Glomerular visceral epithelial cell (primary cell): ENCODE data around the gene TBC1D22B.

ENCODE experiments used
- DNase-seq: peaks from one replicate; pipeline ENCODE4 v3.0.0-alpha.2; 2016; ENCODE audit errors: extremely low spot score

TBC1D22B gene

DNA sequence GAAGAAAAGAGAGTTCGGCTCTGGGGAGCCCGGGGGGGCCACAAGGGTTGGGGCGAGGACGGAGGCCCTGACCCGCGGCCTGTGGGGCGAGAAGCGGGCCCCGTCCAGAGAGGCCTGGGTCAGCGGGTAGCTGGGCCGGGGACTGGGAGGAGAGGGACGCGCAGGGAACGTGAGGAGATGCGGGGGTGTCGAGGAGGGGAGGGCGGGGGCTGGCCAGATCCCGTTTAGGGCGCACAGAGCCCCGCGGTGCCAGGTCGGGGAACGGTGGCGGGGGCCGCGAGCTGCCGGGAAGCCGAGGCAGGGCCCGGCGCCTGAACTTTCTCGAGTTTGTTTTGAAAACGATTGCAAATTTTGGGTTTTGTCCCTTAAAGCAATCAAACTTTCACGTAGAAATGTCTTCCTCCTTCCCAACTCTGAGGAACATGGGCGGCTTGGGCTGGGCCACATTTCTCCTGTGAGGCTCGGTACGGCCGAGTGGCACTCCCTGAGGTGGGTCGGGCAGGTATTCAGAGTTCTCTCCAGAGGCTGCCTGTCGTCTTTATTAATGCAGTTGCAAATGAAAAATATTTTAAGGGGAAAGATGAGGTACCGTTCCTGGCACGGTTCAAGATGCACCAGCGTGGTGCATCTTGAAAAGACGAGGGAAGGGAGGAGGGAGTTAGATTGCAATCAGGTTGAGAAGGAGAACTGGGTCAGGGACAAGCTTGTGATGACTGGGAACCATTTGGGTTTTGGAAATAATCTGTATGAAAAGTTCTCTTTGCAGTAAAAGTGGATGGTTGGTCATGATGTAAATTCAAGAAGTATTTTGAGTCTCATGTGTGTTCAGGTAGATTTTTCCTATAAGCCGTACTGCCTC lies 97.2 kb downstream of the TBC1D22B start:
- DNase-seq, result peak; percentile 20

DNA sequence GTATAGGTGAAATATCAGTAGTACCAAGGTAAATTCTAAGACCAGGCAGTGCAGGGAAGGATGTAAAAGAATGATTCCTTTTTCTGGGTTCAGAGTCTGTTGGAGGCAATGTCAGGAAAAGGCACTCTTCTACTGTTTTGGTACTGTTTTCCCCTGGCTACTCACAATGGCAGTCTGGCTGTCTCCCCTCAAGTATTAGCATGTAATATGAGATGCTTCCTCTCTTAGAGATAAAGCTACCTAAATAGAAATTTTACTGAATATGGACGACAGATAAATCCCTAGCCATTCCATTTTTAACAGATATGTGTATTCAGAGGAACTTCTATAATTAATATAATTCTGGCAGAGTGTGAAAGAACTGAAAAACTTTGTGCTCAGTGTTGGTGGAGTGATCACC lies 99.7 kb downstream of the TBC1D22B start:
- DNase-seq, result no peak

DNA sequence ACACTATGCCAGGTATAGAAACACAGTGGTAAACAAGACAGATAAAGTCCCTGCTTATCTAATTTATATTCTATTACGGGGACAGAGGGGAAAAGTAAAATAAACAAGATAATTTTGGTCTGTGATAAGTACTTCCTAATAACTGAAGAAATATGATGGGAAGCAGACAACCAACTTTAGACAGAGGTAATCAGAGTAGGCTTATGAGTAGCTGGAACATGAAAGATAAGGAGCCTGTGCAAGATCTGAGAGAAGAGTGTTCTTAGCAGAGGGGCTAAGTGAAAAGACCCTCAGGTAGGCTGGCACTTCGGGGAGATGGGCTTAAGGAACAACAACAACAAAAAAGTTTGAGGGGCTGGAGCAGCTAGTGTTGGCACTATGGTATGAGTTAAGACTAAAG lies 100.3 kb downstream of the TBC1D22B start:
- no peak for DNase-seq

DNA sequence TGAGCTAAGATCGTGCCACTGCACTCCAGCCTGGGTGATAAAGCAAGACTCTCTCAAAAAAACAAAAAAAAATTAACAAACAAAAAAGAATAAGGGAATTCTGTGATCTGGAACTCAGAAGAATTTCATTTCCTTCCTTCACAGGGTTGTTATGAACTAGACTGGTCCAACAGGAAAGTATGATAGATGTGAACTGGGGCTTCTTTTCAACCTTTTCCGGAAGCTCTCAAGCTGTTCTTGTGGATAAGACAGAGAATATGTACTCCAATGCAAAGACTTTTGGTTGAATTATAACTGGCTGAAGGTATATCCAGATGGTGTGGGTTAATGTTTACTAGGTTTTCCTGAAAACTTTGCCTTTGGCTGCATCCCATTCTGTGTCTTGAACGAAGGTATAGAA lies 101.5 kb downstream of the TBC1D22B start:
- DNase-seq, result no peak

DNA sequence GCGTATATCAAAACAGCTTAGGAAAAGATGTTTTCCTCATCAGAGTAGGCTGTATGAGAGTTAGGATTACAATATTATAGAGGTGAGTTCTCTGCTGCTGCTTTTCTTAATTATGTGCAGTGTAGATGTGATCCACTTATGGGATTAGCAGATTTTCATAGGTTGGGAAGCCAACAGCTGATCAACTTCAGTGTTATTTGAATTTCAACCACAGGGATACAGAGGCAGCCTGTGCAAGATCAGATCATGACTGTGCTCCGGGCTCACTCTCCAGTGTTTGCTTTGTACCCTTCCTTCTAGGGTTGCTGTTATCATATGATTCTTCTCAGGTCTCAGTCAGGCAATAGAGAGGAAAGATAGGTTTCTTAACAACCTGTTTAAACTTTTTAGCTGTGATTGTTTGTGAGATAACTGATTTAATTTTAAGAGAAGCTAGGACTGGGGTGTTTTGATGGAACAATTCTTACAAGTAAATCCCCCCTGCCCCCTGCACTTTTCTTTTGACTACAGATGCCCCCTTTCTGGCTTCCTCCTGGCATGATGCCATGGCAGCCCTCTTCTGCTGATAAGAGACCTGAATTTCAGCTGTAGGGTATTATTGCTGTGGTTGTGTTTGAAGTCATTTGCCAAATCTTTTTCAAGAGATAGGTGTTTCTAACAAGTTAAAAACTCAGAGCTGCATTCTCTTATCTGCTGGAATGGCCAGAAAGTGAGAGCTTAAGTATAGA lies 104.7 kb downstream of the TBC1D22B start:
- no peak for DNase-seq

DNA sequence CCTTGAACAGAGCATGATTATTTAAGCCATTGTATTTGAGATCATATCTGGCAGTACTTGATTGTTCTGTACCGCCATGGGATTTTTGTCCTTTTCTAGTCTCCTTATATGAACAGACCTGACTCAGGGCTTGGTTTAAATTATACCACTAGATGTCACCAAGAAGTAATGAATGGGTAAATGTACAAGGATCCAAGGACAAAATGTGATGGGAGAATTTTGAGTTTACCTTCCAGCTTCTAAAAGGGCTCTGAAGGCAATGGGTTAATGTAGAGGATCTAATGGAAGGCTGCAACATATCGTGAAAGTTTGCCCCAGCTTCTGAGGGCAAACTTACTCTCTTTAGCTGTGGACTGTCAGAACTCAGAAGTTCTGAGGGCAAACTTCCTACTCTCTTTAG lies 108.2 kb downstream of the TBC1D22B start:
- no peak for DNase-seq

DNA sequence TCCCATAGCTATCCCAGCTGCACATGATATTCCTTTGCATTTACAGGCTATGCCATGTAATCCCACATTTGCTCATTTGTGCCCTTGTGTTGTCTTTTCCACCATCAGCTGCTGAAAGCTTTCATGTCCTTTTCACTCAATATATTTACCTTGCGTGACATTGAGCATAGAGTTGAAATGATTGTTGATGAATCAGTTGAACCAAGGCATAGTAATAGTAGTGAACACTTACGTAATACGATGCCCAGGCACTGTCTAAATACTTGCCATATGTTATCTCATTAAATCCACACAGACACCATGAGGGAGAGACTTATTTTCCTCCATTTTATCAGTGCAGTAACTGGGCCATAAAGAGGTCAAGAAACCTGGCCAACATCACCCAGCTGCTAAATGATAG lies 109.3 kb downstream of the TBC1D22B start:
- DNase-seq, result no peak

DNA sequence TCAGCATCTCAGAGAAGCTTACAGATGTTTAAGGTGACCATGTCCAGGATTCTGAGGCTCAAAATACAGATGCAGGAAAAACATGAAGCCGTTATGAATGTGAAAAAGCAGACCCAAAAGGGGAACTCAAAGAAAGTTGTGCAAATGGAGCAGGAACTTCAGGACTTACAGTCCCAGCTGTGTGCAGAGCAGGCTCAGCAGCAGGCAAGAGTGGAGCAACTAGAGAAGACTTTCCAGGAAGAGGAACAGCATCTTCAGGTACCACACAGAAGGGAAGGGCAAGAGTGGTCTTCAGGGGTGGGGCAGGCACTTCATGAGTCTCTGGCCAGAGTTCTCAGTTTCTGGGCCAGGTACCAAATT lies 111.4 kb downstream of the TBC1D22B start:
- DNase-seq, result no peak

DNA sequence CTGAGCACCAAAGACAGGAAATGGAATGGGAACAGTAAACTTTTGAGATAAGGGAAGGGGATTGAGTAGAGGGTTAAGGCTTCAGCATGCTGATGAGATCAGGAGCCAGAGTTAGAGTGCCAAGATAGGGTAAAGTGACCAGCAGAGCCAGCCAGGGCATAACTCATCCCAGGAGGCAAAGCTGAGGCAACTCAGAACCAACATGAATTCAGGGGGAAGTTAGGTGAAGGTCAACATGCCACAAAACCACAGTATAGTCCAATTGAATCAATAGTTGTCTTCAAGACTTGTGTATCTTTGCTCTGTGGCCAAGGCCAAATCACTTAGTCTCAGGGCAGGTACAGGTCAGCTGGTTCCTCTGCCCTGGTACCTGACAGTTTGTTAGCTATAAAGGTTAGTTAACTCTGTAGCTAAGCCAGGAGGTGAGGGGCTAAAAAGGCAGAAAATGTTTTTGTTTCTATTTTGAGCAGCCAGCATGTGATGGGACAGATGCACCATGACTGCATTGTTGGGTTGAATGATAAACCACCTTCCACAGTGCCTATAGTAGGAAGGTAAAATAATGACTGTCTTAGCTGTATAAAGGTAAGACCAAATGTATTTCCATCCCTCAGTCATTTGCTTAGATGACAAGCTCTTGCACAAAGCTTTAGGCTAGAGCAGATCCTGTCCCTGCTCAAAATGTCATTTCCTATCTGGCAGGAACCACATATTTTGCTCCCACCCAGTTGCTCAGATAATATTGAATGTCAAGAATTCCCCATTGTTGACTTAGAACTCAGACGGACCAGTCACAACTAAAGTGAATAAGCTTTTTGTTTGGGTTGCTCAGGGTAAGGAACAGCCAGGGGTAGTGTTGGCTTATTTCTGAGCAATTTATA lies 112.0 kb downstream of the TBC1D22B start:
- DNase-seq, result no peak

DNA sequence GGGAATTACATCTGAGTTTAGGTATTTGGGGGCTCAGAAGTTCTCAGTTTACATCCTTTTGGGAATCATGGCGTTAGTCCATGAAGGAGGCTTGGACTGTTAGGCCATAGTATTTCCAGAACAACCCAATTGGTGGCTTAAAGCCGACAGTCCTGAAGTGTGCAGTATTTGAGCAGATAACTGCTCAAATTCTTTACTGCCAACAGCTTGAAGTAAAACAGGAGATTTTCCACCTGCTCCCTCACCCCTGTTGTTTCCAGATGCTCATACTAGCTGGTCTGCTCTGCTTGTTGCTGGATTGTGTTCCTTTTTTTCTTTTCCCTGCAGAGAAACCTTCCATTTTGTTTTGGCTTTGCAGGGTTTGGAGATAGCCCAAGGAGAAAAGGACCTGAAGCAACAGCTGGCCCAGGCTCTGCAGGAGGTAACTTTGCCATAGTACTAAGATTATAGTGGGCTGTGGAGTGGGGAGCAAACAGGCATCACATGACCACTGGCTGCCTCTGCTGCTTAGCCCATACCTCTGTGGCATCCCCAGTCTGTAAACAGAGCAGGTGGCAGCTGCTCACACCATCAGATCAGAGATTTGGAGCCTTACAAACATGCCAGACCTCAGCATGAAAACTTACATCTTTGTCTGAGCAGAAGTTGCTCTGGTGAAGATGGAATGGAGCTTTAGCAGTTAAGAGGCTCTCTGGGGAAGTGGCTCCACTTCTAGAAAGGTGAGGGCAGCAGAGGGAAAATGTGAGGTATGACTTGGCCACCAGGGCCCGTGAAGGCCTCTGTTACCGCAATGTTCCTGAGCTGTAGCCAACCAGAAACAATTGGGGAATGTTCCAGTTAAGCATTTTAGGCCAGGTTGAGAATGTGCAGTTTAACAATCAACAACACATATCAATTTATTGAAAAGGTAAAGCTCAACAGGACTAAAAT lies 113.8 kb downstream of the TBC1D22B start:
- DNase-seq, result no peak

DNA sequence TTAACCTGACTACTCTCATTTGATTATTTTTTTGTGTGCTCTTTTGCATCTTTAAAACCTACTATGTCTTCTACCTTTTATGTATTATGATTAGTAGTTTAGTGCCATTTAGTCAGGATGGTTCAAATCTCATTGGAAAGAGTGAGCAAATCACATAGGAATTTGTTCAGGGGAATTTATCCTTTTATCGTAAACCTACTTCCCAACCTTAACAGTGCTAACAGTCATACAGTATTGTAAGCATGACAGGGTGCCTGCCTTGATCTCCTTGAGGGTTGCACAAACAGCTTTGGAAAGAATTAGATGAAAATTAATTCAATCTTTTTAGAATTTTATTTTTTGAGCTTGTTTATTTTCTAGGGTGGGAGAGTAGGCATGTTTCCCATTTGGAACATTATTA lies 114.5 kb downstream of the TBC1D22B start:
- no peak for DNase-seq

DNA sequence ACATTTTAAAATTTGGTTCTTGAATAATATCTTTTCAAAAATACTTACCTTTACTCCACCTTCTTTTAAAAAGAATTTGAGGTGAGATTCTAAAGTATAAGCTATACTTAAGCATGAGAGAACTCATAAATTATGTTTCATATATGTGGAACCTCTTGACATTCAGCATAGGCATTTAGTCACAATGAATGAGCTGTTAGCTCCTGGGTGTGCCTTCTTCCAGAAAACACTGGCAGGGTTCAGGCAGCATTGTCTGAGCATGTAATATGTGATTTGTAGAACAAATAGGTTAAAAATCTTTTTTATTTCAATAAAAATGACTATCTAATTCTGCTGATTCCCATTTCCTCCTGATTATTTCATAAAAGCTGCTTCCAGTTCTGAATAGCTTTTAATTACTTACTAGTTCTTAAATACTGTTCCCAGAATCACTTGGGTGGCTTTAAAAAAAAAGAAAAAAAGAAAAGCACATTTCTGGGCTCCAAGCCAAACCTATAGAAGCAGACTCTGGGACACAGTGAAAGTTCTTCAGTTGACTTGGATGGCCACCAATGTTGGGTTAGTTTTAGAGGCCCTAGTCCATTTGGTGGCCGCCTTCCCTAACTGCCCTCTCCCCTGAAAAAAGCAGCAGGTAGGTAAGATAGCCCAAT lies 116.4 kb downstream of the TBC1D22B start:
- no peak for DNase-seq

DNA sequence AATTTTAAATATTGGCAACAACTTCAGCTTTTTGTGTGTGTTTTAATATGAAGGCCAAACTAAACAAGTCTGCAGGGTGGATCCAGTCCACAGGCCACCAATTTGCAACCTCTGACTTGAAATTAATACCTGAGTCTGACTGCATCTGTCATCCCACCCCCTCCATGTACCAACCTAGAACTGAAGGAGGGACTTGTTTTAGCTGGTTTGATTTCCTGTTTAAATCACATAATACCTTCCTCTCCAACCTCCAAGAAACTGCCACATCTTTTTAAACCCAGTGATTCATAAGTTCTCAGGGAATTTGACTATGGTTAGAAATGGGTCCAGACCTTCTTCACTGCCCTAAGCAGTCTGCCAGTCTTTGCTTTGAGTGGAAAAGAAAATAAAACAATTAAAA lies 117.8 kb downstream of the TBC1D22B start:
- DNase-seq, result no peak

DNA sequence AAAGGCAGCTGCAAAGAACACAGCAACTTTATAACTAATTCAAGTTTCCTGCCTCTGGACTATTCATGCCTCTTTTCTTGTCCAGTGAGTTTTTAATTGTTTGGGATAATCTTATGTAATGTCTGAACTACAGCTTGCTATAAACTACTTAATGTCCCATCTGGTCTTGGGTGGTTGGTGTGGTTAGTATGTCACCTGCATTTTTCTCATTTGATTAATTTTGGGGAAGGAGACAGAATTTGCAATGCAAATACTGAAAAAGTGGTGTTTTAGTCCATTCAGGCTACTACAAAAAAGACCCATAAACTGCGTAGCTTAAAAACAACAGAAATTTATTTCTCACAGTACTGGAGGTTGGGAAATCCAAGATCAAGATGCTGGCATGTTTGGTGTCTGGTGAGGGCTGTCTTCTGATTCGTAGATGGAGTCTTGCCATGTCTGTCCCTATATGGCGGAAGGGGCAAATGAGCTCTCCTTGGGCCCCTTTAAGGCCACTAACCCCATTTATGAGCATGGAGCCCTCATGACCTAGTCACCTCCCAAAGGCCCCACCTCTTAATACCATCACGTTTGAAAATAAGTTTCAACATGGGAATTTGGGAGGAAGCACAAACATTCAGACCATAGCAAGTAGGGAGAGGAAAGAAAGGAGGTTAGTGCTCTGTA lies 118.6 kb downstream of the TBC1D22B start:
- DNase-seq, result no peak

DNA sequence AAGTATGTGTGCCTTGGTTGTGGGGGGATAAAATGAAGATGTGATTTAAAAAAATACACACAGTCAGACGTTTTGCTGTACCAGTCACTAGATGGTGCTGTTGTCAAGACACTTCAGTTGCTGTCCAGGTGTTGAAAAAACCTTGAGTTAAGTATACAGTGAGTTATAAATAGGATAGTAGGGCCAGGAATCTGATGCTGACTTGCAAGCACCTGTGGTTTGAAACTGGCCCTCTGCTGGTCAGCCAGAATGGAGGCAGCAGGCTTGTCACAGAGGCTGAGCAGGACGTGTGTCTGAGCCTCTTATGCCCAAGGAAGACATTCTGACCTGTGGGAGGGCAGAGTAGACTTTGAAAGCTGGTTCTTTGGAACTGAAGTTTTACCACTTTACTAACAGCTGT lies 124.0 kb downstream of the TBC1D22B start:
- DNase-seq, result peak; percentile 66
